ENCODE data around the gene BEND7.

BEND7 gene

GRCh38 chr10:13520194-13520593 is 8.6 kb downstream of the BEND7 start:
- Histone ChIP-seq H2AFZ (ENCODE audit: low read depth, low read length) (no peak overlapping the region), H3K79me2 (ENCODE audit: insufficient read depth, low read length) (no peaks in the 10 kb centered on the region), H4K20me1 (ENCODE audit: insufficient read depth, low read length) (no peaks in the 10 kb centered on the region), H3K27me3 (ENCODE audit: insufficient read depth, low read length, poor library complexity) (peaks cover 38% of the 10 kb centered on the region), H3K4me2 (ENCODE audit: insufficient read depth, low read length) (no peak overlapping the region), H3K36me3 (ENCODE audit: insufficient read depth, low read length) (no peaks in the 10 kb centered on the region), H3K9ac (ENCODE audit: low read depth, low read length) (no peak overlapping the region), H3K4me1 (ENCODE audit: insufficient read depth, low read length) (no peaks in the 10 kb centered on the region), H3K27ac (ENCODE audit: low read length) (no peak overlapping the region), H3K4me3 (ENCODE audit: low read depth in 1 of 2, low read length in 2 of 2) (no peak overlapping the region), H3K9me3 (ENCODE audit: insufficient read depth, low read length, severe bottlenecking) (no peaks in the 10 kb centered on the region)
- no peak for ATAC-seq (ENCODE audit: insufficient read depth, low read depth)
- no peak for DNase-seq
- TF ChIP-seq EZH2 (IDR thresholded peaks at IDR 0.05; ENCODE audit: borderline replicate concordance, low read depth, low read length, severe bottlenecking): no peak
- TF ChIP-seq CTCF (IDR thresholded peaks at IDR 0.05; ENCODE audit: borderline replicate concordance, extremely low read depth, low read length, poor library complexity, severe bottlenecking): no peak

GRCh38 chr10:13518076-13518692 is 10.6 kb downstream of the BEND7 start:
- Histone ChIP-seq H3K36me3 (ENCODE audit: insufficient read depth, low read length) (no peaks in the 10 kb centered on the region), H3K9me3 (ENCODE audit: insufficient read depth, low read length, severe bottlenecking) (no peaks in the 10 kb centered on the region), H4K20me1 (ENCODE audit: insufficient read depth, low read length) (no peaks in the 10 kb centered on the region), H3K9ac (ENCODE audit: low read depth, low read length) (no peak overlapping the region), H2AFZ (ENCODE audit: low read depth, low read length) (no peak overlapping the region), H3K79me2 (ENCODE audit: insufficient read depth, low read length) (no peaks in the 10 kb centered on the region), H3K4me2 (ENCODE audit: insufficient read depth, low read length) (no peak overlapping the region), H3K27me3 (ENCODE audit: insufficient read depth, low read length, poor library complexity) (peaks cover 35% of the 10 kb centered on the region), H3K27ac (ENCODE audit: low read length) (no peak overlapping the region), H3K4me1 (ENCODE audit: insufficient read depth, low read length) (no peaks in the 10 kb centered on the region), H3K4me3 (ENCODE audit: low read depth in 1 of 2, low read length in 2 of 2) (no peak overlapping the region)
- DNase-seq (no peak), ATAC-seq (ENCODE audit: insufficient read depth, low read depth) (no peak)
- TF ChIP-seq EZH2 (IDR thresholded peaks at IDR 0.05; ENCODE audit: borderline replicate concordance, low read depth, low read length, severe bottlenecking) (no peak), CTCF (IDR thresholded peaks at IDR 0.05; ENCODE audit: borderline replicate concordance, extremely low read depth, low read length, poor library complexity, severe bottlenecking) (no peak)

DNA sequence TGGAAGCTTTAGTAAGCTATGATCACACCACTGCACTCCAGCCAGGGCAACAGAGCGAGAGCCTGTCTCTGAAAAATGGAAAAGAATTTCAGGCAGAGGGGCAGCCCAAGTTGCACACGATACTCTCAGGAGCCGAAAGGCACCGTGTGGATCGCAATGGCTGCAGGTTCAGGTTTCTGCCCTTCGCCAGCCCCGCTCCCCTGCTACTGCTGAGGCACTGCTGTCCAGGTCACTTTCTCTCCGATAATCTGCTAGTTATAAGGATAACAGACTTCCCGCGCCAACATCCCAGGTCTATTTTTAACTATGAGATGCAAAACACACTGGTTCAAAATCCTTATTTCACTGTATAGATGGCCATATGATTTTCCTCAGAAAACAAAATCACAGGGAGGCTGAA is 11.1 kb downstream of the BEND7 start:
- Histone ChIP-seq H3K9me3 (ENCODE audit: insufficient read depth, low read length, severe bottlenecking) (no peaks in the 10 kb centered on the region), H3K27ac (ENCODE audit: low read length) (no peak overlapping the region), H3K4me1 (ENCODE audit: insufficient read depth, low read length) (no peaks in the 10 kb centered on the region), H4K20me1 (ENCODE audit: insufficient read depth, low read length) (no peaks in the 10 kb centered on the region), H3K4me3 (ENCODE audit: low read depth in 1 of 2, low read length in 2 of 2) (no peak overlapping the region), H2AFZ (ENCODE audit: low read depth, low read length) (no peak overlapping the region), H3K4me2 (ENCODE audit: insufficient read depth, low read length) (no peak overlapping the region), H3K36me3 (ENCODE audit: insufficient read depth, low read length) (no peaks in the 10 kb centered on the region), H3K27me3 (ENCODE audit: insufficient read depth, low read length, poor library complexity) (peaks cover 35% of the 10 kb centered on the region), H3K79me2 (ENCODE audit: insufficient read depth, low read length) (no peaks in the 10 kb centered on the region), H3K9ac (ENCODE audit: low read depth, low read length) (no peak overlapping the region)
- TF ChIP-seq CTCF (IDR thresholded peaks at IDR 0.05; ENCODE audit: borderline replicate concordance, extremely low read depth, low read length, poor library complexity, severe bottlenecking): no peak
- no peak for TF ChIP-seq EZH2 (IDR thresholded peaks at IDR 0.05; ENCODE audit: borderline replicate concordance, low read depth, low read length, severe bottlenecking)
- DNase-seq (no peak), ATAC-seq (ENCODE audit: insufficient read depth, low read depth) (no peak)
